ENCODE results near the gene PRUNE1.

The PRUNE1 gene

DNA sequence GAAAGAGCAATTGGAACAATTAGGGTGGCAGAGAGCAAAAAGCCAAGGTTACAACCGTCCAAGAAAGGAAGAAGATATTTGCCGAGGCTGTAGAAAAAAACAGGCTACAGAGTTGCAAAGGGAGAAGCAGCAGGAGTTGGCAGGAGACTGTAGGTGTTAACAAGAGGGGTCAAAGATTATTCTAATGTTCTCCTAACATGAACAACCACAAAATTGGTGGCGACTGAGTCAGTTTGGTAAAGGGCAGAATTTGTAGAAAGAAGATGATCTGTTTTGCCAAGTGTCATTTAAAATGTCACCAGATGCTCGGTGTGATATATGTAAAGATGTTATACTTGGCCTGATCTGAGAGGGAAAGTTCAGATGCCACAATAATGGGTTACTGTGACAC, 401 bp upstream of the PRUNE1 start:
- DNase-seq = no peak

DNA sequence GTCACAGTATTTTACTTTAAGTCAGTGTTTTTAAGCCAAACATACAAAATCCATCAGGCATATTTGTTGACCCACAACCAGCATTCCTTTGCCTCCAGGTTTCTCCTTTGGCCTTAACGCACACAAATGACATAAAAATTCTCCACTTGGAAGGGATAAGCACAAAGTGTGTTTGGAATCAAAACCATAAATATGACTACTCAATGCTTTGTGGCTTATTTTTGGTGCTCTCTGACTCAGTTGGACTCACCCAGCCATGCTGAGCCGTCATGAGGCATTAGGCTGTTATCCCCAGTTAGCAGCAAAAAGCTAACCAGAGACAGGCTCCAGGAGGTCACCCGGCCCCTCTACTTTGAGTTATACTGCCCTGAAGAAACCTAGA, 948 bp downstream of the PRUNE1 start:
- DNase-seq = peak; percentile 62

DNA sequence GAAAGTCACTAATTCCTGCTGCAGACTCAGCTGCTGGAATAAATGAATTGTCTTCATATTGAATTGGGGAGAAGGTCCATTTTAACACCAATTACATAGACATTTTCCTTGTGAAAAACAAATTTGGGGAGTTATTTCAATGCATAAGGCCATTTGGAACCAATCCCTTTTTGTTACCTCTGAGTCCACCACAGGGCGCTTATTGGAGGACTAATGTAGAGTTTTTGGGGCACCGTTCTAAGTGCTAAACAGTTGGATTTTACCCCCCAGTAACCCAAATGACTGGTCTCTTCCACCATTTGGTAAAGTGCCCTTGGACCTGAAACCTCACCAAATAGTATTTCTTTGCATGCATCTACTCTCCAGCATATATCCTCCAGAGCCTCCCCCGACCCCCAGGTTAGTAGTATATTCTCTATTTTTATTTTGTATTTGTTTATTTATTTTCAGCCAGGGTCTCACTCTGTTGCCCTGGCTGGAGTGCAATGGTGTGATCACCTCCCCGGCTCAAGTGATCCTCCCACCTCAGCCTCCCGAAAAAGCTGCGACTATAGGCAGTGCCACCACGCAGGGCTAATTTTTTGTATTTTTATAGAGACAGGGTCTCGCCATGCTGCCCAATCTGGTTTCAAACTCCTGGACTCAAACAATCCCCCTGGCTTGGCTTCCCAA, 1.6 kb downstream of the PRUNE1 start:
- no peak for DNase-seq

DNA sequence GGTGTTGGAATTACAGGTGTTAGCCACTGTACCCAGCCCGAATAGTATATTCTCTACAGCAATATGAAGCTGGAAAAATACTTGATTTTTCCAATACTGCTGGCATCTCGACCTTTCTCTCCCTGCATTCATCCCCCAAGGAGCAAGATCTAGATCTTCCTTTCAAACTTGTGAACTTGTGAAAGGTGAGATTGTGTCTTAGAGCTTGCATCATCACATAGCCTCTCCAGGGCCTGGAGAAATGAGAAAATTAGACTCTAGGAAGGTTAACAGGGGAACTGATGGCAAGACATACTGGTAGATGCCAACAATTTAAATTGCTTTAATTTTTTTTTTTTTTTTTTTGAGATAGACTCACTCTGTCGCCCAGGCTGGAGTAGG, 2.1 kb downstream of the PRUNE1 start:
- DNase-seq = no peak

DNA sequence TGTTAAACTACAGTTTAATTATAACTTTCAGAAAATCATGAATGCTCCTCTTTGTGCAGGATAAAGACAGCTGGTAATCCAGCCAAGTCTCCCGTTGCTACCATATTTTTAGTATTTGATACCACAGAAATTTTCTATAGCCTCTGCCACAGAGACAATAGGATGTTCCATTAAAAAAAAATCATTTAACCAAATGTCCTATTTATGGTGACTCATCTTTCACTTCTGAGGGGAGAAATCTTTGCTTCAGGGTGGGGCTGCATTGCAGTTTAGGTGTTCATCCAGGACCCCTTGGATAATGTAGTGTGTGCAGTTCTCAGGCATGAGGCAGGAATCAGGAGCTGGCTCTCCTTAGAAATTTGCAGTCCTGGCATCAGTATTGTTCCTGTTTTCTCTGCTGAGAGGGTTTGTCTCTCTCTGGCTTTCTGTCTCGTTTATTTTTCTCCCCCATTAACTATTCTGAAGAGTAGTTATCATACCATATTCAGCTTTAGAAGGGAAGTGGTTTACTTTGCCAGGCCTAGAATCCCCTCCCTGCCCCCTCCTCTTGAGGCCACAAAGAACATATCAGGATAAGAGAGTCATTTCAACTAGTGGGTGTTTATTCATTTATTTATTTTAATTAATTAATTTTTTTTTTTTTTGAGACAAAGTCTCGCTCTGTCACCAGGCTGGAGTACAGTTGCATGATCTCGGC, 3.1 kb downstream of the PRUNE1 start:
- peak; percentile 23 for DNase-seq

DNA sequence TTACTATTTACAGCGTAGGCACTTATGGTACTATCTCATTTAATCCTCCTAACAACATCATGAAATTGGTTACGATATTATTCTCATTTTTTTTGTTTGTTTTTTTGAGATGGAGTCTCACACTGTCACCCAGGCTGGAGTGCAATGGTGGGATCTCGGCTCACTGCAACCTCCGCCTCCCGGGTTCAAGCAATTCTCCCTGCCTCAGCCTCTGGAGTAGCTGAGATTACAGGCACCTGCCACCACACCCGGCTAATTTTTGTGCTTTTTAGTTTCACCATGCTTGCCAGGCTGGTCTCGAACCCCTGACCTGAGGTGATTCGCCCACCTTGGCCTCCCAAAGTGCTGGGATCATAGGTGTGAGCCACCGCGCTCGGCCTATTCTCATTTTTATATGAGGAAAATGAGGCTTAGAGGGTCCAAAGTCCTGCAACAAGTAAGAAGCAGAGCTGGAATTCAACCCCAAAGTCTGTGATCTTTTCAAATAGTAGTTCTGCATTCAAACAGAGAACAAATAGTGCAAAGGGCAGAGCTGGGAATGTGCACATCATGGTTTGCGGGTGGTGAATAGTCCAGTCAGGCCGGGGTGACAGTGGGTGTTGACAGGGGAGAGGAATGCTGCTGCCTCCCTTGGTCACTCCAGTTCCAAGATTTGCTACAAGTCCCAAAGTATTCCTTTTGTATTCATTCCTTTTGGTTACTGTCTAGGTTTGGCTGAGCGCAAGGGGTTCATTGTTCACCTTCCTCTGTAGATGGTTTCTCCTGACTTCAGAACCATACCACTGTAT, 4.6 kb downstream of the PRUNE1 start:
- no peak for DNase-seq

DNA sequence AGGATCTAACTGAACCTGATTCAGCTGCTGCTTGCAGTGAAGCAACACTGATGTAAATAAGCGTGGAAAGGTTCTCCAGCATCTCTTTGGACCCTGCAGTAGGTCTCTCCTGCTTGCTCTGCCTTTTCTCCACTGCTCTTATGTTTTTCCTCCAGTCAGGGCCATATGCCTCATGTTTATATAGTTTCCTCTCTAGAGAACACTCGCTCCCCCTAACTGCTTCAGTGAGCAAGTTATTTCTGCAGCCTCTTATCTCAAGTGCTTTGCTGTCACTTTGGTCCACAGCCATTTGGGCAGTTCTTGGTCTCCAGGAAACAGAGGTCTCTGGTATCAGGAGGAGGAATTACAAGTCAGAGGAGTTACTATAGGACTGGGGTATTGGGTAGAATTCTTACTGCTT, 5.3 kb downstream of the PRUNE1 start:
- no peak for DNase-seq

DNA sequence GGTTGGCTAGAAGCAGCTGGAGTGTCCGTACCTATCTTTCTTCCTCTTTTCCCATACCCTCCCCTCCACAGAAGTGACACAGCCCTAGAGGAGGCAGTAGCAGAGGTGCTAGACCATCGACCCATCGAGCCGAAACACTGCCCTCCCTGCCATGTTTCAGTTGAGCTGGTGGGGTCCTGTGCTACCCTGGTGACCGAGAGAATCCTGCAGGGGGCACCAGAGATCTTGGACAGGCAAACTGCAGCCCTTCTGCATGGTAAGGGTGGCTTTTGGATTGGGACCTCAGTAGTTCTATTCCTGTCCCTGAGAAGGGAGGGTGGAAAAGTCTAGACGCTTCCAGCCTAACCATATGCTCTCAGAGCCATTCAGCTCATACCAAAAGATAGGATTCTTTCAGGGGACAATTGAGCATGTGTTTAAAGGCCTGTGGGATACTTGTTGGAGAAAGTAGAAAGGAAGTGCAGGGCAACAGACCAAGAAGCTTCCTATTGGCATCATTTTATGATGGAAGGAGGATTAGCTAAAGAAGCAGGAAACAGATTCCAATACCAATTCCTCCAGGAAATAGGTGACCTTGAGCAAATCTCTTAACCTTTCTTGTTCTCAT, 16.4 kb downstream of the PRUNE1 start:
- DNase-seq = peak; percentile 59

DNA sequence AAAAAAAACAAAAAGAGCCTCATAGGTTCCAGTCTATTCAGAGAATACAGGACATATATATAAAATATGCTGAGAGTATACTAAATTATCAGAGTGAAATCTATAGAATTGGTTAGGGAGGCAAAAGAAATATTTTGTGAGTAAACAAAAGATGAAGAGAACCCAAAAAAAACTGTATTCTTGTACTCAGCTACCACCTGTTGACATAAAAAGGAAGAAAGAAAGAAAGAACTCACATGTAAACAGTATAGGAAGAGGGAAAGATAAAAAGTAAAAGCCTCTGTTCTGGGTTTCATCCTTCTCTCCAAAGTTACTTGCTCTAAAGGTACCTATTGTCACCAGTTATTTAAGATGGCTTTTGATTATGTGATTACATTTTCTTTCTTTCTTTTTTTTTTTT, 18.2 kb downstream of the PRUNE1 start:
- no peak for DNase-seq

DNA sequence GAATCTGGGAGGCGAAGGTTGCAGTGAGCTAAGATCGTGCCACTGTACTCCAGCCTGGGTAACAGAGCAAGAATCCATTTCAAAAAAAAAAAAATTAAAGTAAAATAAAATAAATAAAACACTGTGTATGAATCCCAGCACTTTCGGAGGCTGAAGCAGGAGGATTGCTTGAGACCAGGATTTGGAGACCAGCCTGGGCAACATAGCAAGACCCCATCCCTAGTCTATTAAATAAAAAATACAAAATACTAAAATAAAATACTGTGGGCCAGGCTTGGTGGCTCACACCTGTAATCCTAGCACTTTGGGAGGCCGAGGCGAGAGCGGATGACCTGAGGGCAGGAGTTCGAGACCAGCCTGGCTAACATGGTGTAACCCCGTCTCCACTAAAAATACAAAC, 23.9 kb downstream of the PRUNE1 start:
- DNase-seq = no peak

DNA sequence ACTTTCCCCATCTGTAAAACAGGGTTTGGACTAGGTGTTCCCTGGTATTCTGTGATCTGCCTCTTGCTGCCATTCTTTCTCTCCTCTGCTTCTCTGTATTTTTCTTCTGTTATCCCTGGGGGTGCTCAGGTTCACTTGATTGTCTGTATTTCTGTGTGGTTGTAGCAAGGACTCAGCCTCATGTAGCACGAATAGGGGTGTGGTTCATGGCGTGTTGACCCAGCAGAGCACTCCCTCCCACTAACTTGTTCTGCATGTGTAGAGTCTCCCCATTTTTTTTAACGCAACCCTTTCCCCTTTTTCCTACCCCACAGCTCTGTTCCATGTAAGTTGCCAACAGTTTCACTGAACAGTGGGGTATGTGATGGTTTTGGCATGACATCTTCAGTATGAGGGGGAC, 26.9 kb downstream of the PRUNE1 start:
- DNase-seq = no peak

DNA sequence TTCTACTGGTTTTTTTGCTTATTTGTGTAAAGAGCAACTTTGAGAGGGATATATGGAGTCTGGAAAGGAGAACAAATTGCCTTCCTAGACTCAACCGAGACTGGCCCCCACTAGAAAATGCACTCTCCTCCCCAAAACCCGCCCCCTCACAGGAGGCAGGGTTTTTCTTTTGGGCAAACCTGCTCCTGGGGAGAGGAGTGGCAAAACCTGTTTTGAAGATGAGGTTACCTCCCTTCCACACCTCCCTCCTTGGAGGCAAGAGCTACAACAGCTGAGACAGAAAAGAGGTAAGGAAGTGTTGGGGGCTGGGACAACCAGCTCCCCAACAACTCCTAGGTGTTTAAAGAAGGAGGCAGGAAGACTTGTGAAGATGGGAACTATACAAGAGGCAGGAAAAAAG, 28.1 kb downstream of the PRUNE1 start, which contains the start of gene BNIPL:
TSS of gene BNIPL (plus strand) at position 231 of the 400 bp plus-strand sequence. CDS start at position 371, 140 bp downstream.
- no peak for DNase-seq

DNA sequence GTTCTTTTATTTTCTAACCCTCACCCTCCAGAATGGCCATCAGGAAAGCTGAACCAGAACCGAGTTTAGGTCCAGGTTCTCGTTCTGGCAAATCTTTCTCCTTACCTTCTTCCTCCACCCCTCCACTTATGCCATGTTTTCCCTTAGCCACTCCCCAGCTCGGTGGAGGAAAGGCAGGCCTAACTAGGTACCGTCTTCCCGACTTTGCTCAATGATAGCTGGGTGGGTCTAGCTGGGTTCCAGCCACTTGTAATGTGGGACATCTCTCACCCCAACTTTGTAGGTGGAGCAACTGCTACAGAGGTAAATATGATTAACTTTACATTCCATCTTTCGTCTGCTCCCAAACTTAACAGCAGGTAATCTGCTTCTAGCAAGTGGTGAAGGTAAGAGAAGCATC, 28.8 kb downstream of the PRUNE1 start:
- no peak for DNase-seq

DNA sequence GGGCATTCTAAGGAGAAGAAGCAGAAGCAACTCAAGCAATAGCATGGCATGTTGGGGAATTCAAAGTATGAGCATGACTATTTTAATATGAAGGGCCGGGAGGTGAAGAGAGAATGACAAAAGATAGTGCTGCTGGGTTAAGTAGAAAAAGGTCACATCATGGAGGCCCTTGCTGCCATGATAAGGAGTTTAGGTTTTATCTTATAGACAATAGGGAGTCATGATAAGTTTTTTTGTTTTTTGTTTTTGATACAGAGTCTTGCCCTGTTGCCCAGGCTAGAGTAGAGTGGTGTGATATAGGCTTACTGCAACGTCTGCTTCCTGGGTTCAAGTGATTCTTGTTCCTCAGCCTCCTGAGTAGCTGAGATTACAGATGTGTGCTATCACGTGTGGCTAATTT, 31.3 kb downstream of the PRUNE1 start:
- no peak for DNase-seq

DNA sequence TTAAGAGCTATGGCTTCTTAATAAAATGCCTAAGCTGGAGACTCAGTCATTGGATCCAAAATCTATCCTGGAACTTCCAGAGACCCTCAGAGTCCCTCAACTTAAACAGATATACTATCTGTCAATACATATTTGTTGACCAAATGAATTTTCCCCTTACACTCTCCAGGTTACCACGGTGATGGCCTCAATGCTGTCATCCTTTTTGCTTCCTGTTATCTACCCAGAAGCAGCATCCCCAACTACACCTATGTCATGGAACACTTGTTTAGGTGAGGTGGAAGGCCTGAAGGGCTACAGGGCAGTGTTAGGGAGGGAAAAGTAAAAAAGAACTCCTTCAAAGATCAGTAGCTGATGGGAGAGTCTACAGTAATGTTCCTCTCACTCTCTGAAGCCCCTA, 34.9 kb downstream of the PRUNE1 start:
- no peak for DNase-seq

DNA sequence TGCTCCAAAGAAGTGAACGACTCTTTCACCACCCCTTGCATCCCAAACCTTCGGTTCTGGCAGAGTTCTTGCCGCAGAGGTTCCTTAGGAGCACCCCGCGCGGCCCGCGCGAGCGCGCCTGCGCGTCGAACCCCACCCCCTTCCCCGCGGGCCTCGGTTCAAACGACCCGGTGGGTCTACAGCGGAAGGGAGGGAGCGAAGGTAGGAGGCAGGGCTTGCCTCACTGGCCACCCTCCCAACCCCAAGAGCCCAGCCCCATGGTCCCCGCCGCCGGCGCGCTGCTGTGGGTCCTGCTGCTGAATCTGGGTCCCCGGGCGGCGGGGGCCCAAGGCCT, 39.3 kb downstream of the PRUNE1 start, which contains the start of gene C1orf56:
TSS of gene C1orf56 (plus strand) at position 161 of the 334 bp plus-strand sequence. CDS start at position 258, 97 bp downstream.
- DNase-seq = peak; percentile 71

DNA sequence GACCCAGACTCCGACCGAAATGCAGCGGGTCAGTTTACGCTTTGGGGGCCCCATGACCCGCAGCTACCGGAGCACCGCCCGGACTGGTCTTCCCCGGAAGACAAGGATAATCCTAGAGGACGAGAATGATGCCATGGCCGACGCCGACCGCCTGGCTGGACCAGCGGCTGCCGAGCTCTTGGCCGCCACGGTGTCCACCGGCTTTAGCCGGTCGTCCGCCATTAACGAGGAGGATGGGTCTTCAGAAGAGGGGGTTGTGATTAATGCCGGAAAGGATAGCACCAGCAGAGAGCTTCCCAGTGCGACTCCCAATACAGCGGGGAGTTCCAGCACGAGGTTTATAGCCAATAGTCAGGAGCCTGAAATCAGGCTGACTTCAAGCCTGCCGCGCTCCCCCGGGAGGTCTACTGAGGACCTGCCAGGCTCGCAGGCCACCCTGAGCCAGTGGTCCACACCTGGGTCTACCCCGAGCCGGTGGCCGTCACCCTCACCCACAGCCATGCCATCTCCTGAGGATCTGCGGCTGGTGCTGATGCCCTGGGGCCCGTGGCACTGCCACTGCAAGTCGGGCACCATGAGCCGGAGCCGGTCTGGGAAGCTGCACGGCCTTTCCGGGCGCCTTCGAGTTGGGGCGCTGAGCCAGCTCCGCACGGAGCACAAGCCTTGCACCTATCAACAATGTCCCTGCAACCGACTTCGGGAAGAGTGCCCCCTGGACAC, 39.8 kb downstream of the PRUNE1 start:
- DNase-seq = peak; percentile 67

DNA sequence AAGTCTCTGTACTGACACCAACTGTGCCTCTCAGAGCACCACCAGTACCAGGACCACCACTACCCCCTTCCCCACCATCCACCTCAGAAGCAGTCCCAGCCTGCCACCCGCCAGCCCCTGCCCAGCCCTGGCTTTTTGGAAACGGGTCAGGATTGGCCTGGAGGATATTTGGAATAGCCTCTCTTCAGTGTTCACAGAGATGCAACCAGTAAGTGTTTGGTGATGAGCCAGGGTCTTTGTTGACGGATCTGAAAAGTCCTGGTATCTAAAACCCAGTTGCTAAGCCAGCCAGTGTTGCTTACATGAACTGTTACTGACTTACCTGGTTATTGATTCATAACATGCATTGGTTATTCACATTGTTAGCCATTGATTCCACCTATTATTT, 40.4 kb downstream of the PRUNE1 start:
- no peak for DNase-seq

DNA sequence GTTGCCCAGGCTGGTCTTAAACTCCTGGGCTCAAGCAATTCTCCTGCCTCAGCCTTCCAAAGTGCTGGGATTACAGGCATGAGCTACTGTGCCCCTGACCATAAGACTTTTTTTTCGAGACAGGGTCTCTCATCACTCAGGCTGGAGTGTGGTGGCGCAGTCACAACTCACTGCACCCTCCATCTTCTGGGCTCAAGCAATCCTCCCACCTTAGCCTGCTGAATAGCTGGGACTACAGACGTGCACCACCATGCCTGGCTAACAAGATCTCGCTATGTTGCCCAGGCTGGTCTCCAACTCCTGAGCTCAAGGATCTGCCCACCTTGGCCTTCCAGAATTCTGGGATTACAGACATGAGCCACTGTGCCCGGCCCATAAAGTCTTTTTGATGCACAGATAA, 41.2 kb downstream of the PRUNE1 start:
- no peak for DNase-seq

DNA sequence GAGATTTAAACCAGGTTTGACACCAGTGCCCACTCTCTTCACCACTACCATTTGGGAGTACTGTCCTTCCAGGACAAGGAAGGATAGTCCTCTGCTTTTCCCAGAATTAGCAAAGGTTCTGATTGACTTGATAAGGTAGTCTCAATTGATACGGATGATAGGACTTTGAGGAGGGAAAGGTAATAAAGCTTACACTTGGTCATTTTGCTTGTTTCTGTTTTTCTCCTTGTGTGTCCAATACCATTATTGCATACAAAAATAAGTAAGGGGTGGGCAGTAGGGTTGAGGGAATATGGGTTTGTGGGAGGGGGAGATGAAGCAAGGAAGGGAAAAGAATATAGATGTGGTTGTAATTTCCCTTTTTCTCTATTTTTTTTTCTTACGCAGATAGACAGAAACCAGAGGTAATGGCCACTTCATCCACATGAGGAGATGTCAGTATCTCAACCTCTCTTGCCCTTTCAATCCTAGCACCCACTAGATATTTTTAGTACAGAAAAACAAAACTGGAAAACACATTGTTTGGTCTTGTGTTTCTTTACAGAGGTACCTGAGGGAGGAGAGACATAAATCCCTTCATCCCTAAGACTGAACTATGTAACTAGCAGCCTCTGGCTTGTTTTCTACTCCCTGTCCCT, 41.9 kb downstream of the PRUNE1 start:
- no peak for DNase-seq

DNA sequence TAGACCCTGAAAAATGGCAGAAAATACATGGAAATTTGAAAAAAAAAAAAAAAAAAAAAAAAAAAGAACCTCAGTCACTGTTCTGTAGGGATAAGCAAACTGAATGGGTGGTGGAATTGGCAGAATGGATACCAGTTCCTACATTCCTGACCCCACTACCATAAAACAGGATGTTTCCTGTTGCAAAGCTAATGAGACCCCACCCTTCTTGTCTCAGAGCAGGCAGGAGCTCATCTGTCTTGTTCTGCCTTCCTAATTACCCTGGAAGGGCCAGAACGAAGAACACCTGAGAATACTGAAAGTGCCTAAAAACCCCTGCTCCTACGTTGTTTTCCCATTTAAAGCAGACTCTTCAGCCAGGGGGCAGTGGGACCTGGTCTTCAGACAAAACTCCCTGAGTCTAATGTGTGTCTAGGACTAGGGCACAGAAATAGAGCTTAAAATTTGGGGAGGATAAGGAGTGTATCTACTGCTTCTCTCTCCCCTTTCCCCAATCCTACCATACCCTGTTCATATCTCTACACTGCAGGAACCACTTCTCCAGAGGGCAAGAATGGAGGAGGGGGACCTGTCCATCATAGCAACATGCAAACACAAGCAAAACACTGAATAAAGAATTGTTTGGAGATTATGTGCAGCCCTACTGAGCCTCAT, 43.2 kb downstream of the PRUNE1 start:
- no peak for DNase-seq

Data from fibroblast of skin of right biceps (primary cell).